B cell (primary cell): Measurements from ENCODE around the gene BLOC1S1.

Source experiments
- EZH2 ChIP-seq: IDR thresholded peaks from 2 replicates; pipeline ENCODE4 v1.6.1; 2012; ENCODE audit warnings: borderline replicate concordance, low read depth, mild to moderate bottlenecking, moderate library complexity, low read length; ENCODE audit not compliant: insufficient read depth, poor library complexity, severe bottlenecking
- TF ChIP-seq, protein P1 (sequence below): fragments of 200-600 bp; IDR thresholded peaks from one replicate; pipeline ENCODE4 v1.8.0; 2022; ENCODE audit warnings: antibody characterized with exemption, mild to moderate bottlenecking

DNA sequence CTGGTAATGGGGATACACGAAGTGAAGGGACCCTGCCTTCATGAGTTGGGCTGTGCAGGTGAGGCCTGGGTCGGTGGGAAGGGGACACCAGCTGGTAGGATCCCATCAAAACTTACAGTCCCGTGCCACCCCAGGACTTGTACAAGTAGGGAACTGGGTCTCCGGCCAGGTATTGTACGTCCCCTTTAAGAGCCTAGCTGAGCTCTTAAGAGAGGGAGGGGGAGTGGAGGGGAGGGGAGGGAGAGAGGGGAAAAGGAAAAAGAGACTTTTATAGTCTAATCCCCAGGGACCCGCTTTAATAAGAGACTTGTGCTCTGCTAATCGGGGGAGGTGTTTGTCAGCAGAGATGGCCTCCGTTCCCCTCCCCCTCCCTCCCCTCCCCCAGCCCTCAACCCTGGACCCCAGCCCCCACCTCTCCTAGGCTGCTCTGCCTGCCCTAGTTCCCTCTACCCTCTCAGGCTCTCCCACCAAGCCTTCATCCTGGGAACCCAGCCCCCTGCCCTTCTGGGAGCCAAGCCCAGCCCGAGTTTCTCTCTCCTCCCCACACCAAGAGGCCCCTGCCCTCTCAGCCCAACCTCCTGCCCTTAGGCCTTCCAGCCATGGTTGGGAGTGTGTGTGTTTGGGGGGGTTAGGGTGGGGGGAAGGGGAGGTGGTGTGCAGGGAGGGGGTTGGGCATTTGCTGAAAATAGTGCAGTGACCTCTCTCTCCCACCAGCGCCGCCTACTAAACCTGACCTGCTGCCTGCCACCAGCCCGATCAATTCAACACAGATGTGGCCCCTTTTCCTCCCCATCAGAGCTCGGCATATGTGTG, 29.7 kb downstream of the BLOC1S1 start:
- TF ChIP-seq, protein P1, sequence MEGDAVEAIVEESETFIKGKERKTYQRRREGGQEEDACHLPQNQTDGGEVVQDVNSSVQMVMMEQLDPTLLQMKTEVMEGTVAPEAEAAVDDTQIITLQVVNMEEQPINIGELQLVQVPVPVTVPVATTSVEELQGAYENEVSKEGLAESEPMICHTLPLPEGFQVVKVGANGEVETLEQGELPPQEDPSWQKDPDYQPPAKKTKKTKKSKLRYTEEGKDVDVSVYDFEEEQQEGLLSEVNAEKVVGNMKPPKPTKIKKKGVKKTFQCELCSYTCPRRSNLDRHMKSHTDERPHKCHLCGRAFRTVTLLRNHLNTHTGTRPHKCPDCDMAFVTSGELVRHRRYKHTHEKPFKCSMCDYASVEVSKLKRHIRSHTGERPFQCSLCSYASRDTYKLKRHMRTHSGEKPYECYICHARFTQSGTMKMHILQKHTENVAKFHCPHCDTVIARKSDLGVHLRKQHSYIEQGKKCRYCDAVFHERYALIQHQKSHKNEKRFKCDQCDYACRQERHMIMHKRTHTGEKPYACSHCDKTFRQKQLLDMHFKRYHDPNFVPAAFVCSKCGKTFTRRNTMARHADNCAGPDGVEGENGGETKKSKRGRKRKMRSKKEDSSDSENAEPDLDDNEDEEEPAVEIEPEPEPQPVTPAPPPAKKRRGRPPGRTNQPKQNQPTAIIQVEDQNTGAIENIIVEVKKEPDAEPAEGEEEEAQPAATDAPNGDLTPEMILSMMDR: no peak
- TF ChIP-seq EZH2: no peak
